ENCODE measurements around the gene PACSIN1. TPM values are rescaled to one million over a fixed set of nuclear protein-coding genes. Genes with fewer than 3 reads are reported as not detected.

Gene PACSIN1
- total RNA-seq, 1 experiment from 2014 or later, result 7.0 TPM

DNA sequence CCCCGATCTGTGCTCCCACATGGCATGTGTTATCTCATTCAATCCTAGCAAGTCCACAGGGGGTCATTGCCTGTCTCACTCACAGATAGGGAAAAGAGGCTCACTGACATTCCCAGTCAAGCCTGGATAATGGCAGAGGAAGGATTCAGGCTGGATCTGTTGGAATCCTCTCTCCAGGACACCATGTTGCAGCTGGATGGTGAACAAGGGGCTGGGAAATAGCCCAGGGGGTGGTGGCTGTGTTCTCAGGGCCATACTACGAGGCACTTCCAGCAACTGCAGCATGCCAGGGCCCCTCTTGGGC is 95.3 kb downstream of the PACSIN1 start:
- WGBS (ENCODE audit: extremely low coverage, insufficient read length, low lambda C conversion rate), result no CpG with 5 or more reads among the region's 2 CpGs
- Mint-ChIP-seq H3K27ac (no peak overlapping the region), H3K36me3 (ENCODE audit: insufficient read depth in 1 of 3, low read depth in 3 of 3) (no peaks in the 10 kb centered on the region), H3K4me1 (peaks cover 22 to 32% of the 10 kb centered on the region in 2 experiments), H3K9me3 (no peaks in the 10 kb centered on the region; a peak in 2 of 5 replicates), H3K4me3 (no peak overlapping the region), H3K27me3 (ENCODE audit: low read depth) (peaks cover 1% of the 10 kb centered on the region)
- Histone ChIP-seq H2BK12ac (ENCODE audit: insufficient read length, low read depth, low read length) (no peak overlapping the region), H2AK5ac (ENCODE audit: insufficient read length, low read length) (no peak overlapping the region), H3K79me2 (ENCODE audit: insufficient read depth, low read length) (no peaks in the 10 kb centered on the region), H3K18ac (ENCODE audit: insufficient read length, low read depth, low read length) (no peak overlapping the region), H3K9me3 (ENCODE audit: control insufficient read depth, low read depth, low read length) (no peaks in the 10 kb centered on the region), H4K20me1 (ENCODE audit: control insufficient read depth, insufficient read depth, insufficient read length) (no peaks in the 10 kb centered on the region), H2BK120ac (ENCODE audit: low read depth, low read length, poor library complexity, severe bottlenecking) (no peak overlapping the region), H3K4me2 (ENCODE audit: insufficient read depth, insufficient read length, low read length) (no peak overlapping the region), H4K91ac (ENCODE audit: insufficient read length, low read depth, low read length) (no peak overlapping the region), H4K5ac (ENCODE audit: insufficient read length, low read depth, low read length) (no peak overlapping the region), H2BK20ac (ENCODE audit: low read depth, low read length, poor library complexity, severe bottlenecking) (no peak overlapping the region), H3K14ac (ENCODE audit: insufficient read depth, low read length) (no peak overlapping the region), H3K23me2 (ENCODE audit: insufficient read length, low read depth, low read length, poor library complexity, severe bottlenecking) (no peaks in the 10 kb centered on the region), H2AFZ (ENCODE audit: low read length) (no peak overlapping the region), H3K79me1 (ENCODE audit: insufficient read depth, low read depth, low read length, poor library complexity, severe bottlenecking) (no peaks in the 10 kb centered on the region), H2BK5ac (ENCODE audit: insufficient read length, low read length) (no peak overlapping the region), H3K4ac (ENCODE audit: low read depth, low read length) (no peak overlapping the region), H3K23ac (ENCODE audit: insufficient read length, low read depth, low read length) (no peak overlapping the region), H3K27me3 (ENCODE audit: insufficient read depth, low read length) (no peaks in the 10 kb centered on the region), H2BK15ac (ENCODE audit: low read depth, low read length) (no peak overlapping the region), H3T11ph (ENCODE audit: low read length) (no peak overlapping the region), H3K27ac (ENCODE audit: insufficient read length, low read depth, low read length) (no peak overlapping the region), H3K56ac (ENCODE audit: insufficient read length, low read depth, low read length) (no peak overlapping the region), H3K4me1 (ENCODE audit: insufficient read depth, low read length) (no peaks in the 10 kb centered on the region; the same call in 1 of the 2 replicates), H3K9ac (ENCODE audit: extremely low read depth, insufficient read length, low read length) (no peak overlapping the region), H4K8ac (replicated peaks; ENCODE audit: insufficient read length, low read depth, low read length) (no peak overlapping the region)
- TF ChIP-seq, protein P1, sequence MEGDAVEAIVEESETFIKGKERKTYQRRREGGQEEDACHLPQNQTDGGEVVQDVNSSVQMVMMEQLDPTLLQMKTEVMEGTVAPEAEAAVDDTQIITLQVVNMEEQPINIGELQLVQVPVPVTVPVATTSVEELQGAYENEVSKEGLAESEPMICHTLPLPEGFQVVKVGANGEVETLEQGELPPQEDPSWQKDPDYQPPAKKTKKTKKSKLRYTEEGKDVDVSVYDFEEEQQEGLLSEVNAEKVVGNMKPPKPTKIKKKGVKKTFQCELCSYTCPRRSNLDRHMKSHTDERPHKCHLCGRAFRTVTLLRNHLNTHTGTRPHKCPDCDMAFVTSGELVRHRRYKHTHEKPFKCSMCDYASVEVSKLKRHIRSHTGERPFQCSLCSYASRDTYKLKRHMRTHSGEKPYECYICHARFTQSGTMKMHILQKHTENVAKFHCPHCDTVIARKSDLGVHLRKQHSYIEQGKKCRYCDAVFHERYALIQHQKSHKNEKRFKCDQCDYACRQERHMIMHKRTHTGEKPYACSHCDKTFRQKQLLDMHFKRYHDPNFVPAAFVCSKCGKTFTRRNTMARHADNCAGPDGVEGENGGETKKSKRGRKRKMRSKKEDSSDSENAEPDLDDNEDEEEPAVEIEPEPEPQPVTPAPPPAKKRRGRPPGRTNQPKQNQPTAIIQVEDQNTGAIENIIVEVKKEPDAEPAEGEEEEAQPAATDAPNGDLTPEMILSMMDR (conservative IDR thresholded peaks at IDR 0.05), result no peak
- no peak for DNase-seq
